SK-N-MC (cell line): ENCODE results near the gene NTNG1.

Source experiments
- EZH2 ChIP-seq: fragments of 200-600 bp; sonication (generic); IDR thresholded peaks from one replicate; pipeline ENCODE4 v1.6.1; 2017; ENCODE audit warnings: antibody characterized with exemption
- FOXP2 ChIP-seq: optimal IDR thresholded peaks from 2 replicates; pipeline ENCODE3; 2011; ENCODE audit warnings: mild to moderate bottlenecking, moderate library complexity; ENCODE audit not compliant: insufficient read depth; ENCODE audit errors: extremely low read length, control extremely low read depth
- POLR2AphosphoS5 ChIP-seq: IDR thresholded peaks from 2 replicates; pipeline ENCODE4 v1.6.1; 2012; ENCODE audit warnings: mild to moderate bottlenecking, low read depth, low read length, borderline replicate concordance

- TF ChIP-seq EZH2 (no peak), POLR2AphosphoS5 (no peak), FOXP2 (no peak)
These were observed 374.0 kb downstream of the NTNG1 start for GRCh38 chr1:107514841-107515240.
